Measurements from ENCODE around the gene HASPIN. TPM values are rescaled to one million over a fixed set of nuclear protein-coding genes. Genes with fewer than 3 reads are reported as not detected.
A peak's percentile ranks its signal among the peaks of the same experiment; 100 is the strongest.

The HASPIN gene
- total and polyA plus RNA-seq, 2 of the 13 experiments (the other 11 are each of a cell fraction or from before 2014, with no cell fraction given) = 2.7 to 8.1 TPM

- TF ChIP-seq NCOR1 (IDR thresholded peaks at IDR 0.05; ENCODE audit: borderline replicate concordance, low read length) (no peak), ZSCAN25 (CRISPR knock-in tag; IDR thresholded peaks at IDR 0.05) (peak; percentile 28; the same call in 1 of the 2 replicates), ZNF883 (CRISPR knock-in tag; IDR thresholded peaks at IDR 0.05; ENCODE audit: not compliant biosample characterization) (peak; percentile 96), FIP1L1 (IDR thresholded peaks at IDR 0.05; ENCODE audit: borderline replicate concordance, insufficient read depth, low read depth, low read length) (0 out of 2 replicates have a peak, but pooled peaks have one; percentile 59), EP300 (IDR thresholded peaks at IDR 0.05; ENCODE audit: low read depth in 2 of 2, low read length in 2 of 2) (no peak), EP300 (CRISPR knock-in tag; IDR thresholded peaks at IDR 0.05; ENCODE audit: borderline replicate concordance) (peak; percentile 46; the same call in 1 of the 2 replicates), GABPB1 (CRISPR knock-in tag; IDR thresholded peaks at IDR 0.05) (peak; percentile 88), SATB2 (CRISPR knock-in tag; IDR thresholded peaks at IDR 0.05) (no peak; the same call in 1 of the 2 replicates), RFXAP (CRISPR knock-in tag; IDR thresholded peaks at IDR 0.05; ENCODE audit: borderline replicate concordance) (peak; percentile 36; the same call in 1 of the 2 replicates), ZNF446 (CRISPR knock-in tag; IDR thresholded peaks at IDR 0.05) (no peak; the same call in 1 of the 2 replicates), RXRA (CRISPR knock-in tag; IDR thresholded peaks at IDR 0.05) (peak; percentile 59; the same call in 1 of the 2 replicates), ZXDC (CRISPR knock-in tag; IDR thresholded peaks at IDR 0.05) (peak; percentile 63; the same call in 1 of the 2 replicates), ATM (IDR thresholded peaks at IDR 0.05; ENCODE audit: borderline replicate concordance) (no peak), ZSCAN29 (CRISPR knock-in tag; conservative IDR thresholded peaks at IDR 0.05) (peak; percentile 52; the same call in 1 of the 2 replicates)
- TF ChIP-seq, protein P1, sequence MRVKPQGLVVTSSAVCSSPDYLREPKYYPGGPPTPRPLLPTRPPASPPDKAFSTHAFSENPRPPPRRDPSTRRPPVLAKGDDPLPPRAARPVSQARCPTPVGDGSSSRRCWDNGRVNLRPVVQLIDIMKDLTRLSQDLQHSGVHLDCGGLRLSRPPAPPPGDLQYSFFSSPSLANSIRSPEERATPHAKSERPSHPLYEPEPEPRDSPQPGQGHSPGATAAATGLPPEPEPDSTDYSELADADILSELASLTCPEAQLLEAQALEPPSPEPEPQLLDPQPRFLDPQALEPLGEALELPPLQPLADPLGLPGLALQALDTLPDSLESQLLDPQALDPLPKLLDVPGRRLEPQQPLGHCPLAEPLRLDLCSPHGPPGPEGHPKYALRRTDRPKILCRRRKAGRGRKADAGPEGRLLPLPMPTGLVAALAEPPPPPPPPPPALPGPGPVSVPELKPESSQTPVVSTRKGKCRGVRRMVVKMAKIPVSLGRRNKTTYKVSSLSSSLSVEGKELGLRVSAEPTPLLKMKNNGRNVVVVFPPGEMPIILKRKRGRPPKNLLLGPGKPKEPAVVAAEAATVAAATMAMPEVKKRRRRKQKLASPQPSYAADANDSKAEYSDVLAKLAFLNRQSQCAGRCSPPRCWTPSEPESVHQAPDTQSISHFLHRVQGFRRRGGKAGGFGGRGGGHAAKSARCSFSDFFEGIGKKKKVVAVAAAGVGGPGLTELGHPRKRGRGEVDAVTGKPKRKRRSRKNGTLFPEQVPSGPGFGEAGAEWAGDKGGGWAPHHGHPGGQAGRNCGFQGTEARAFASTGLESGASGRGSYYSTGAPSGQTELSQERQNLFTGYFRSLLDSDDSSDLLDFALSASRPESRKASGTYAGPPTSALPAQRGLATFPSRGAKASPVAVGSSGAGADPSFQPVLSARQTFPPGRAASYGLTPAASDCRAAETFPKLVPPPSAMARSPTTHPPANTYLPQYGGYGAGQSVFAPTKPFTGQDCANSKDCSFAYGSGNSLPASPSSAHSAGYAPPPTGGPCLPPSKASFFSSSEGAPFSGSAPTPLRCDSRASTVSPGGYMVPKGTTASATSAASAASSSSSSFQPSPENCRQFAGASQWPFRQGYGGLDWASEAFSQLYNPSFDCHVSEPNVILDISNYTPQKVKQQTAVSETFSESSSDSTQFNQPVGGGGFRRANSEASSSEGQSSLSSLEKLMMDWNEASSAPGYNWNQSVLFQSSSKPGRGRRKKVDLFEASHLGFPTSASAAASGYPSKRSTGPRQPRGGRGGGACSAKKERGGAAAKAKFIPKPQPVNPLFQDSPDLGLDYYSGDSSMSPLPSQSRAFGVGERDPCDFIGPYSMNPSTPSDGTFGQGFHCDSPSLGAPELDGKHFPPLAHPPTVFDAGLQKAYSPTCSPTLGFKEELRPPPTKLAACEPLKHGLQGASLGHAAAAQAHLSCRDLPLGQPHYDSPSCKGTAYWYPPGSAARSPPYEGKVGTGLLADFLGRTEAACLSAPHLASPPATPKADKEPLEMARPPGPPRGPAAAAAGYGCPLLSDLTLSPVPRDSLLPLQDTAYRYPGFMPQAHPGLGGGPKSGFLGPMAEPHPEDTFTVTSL (CRISPR knock-in tag; IDR thresholded peaks at IDR 0.05; ENCODE audit: borderline replicate concordance) = 0 out of 2 replicates have a peak, but pooled peaks have one; percentile 15
- TF ChIP-seq, protein P2, sequence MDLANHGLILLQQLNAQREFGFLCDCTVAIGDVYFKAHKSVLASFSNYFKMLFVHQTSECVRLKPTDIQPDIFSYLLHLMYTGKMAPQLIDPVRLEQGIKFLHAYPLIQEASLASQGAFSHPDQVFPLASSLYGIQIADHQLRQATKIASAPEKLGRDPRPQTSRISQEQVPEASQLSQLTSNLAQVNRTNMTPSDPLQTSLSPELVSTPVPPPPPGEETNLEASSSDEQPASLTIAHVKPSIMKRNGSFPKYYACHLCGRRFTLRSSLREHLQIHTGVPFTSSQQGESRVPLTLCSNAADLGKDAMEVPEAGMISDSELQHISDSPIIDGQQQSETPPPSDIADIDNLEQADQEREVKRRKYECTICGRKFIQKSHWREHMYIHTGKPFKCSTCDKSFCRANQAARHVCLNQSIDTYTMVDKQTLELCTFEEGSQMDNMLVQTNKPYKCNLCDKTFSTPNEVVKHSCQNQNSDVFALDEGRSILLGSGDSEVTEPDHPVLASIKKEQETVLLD (CRISPR knock-in tag; IDR thresholded peaks at IDR 0.05; ENCODE audit: low read depth) = peak; percentile 70; the same call in 1 of the 2 replicates
Observed at GRCh38 chr17:3723556-3724377, at the start of gene HASPIN (continued).

Measured in HepG2 (cell line).